OCI-LY7 (cell line): ENCODE results near the gene LCK. TPM values are rescaled to one million over a fixed set of nuclear protein-coding genes. Genes with fewer than 3 reads are reported as not detected.
A peak's percentile ranks its signal among the peaks of the same experiment; 100 is the strongest.

ENCODE experiments used
- BruUV-seq: library from RNA; stranded (reverse); fragments of 400-500 nt; replicated peaks from 2 replicates; lab custom pipeline; 2021; lab: Mats Ljungman, UMichigan
- CTCF ChIA-PET: fragments of 300-600 bp; sonication (Branson Sonifier 250); formaldehyde crosslinking; loops from one replicate; lab custom pipeline; 2022; ENCODE audit warnings: antibody characterized with exemption; ENCODE audit not compliant: unreplicated experiment; lab: Charles Lee
- POLR2A ChIA-PET: fragments of 300-600 bp; sonication (Branson Sonifier 250); formaldehyde crosslinking; loops from one replicate; lab custom pipeline; 2022; ENCODE audit warnings: antibody characterized with exemption; lab: Charles Lee
- DNase-seq: peaks from one replicate; pipeline ENCODE4 v3.0.0-alpha.2; 2015; ENCODE audit warnings: low spot score
- H2AFZ ChIP-seq: fragments of 200-600 bp; sonication (generic), shearing (Covaris generic); 2 replicates; pipeline ENCODE4 v1.6.1; 2014; ENCODE audit warnings: mild to moderate bottlenecking, antibody characterized with exemption, low read length, moderate library complexity
- H3K27ac ChIP-seq: fragments of 200-600 bp; sonication (generic); 2 replicates; pipeline ENCODE4 v1.5.1; 2014; ENCODE audit warnings: mixed run types, low read depth, mild to moderate bottlenecking, moderate library complexity, low read length, inconsistent platforms; ENCODE audit not compliant: poor library complexity, severe bottlenecking
- H3K36me3 ChIP-seq: fragments of 200-600 bp; sonication (generic); 2 replicates; pipeline ENCODE4 v1.6.1; 2014; ENCODE audit warnings: mild to moderate bottlenecking, antibody characterized with exemption, low read length, moderate library complexity, mixed read lengths; ENCODE audit not compliant: insufficient read depth
- H3K4me1 ChIP-seq: fragments of 200-600 bp; sonication (generic); 2 replicates; pipeline ENCODE4 v1.5.1; 2014; ENCODE audit warnings: mild to moderate bottlenecking, low read length; ENCODE audit not compliant: insufficient read depth, poor library complexity, severe bottlenecking
- H3K4me2 ChIP-seq: fragments of 200-600 bp; sonication (generic); 2 replicates; pipeline ENCODE4 v1.6.1; 2014; ENCODE audit warnings: mild to moderate bottlenecking, low read length
- H3K4me3 ChIP-seq: fragments of 200-600 bp; sonication (generic); 2 replicates; pipeline ENCODE4 v1.5.1; 2014; ENCODE audit warnings: mild to moderate bottlenecking, low read depth, low read length; ENCODE audit not compliant: poor library complexity, severe bottlenecking
- H3K79me2 ChIP-seq: fragments of 200-600 bp; sonication (generic); 2 replicates; pipeline ENCODE4 v1.6.1; 2016; ENCODE audit warnings: low read depth, mild to moderate bottlenecking, low read length, moderate library complexity, mixed read lengths; ENCODE audit not compliant: insufficient read depth
- H3K9me2 ChIP-seq: fragments of 200-600 bp; sonication (generic); 2 replicates; pipeline ENCODE4 v1.6.1; 2016; ENCODE audit warnings: mild to moderate bottlenecking, low read length, mixed read lengths; ENCODE audit not compliant: insufficient read depth
- H3K9me3 ChIP-seq: fragments of 200-600 bp; sonication (generic); 2 replicates; pipeline ENCODE4 v1.6.1; 2014; ENCODE audit warnings: mild to moderate bottlenecking, mixed run types, low read length, mixed read lengths
- H4K20me1 ChIP-seq: fragments of 200-600 bp; sonication (generic); 2 replicates; pipeline ENCODE4 v1.6.1; 2014; ENCODE audit warnings: mild to moderate bottlenecking, antibody characterized with exemption, low read length, moderate library complexity, mixed read lengths; ENCODE audit not compliant: insufficient read depth
- EZH2phosphoT487 ChIP-seq: fragments of 200-600 bp; sonication (generic); IDR thresholded peaks from 2 replicates; pipeline ENCODE4 v1.6.1; 2018; ENCODE audit warnings: low read depth, borderline replicate concordance, mild to moderate bottlenecking, mixed run types, antibody characterized with exemption, low read length, moderate library complexity, mixed read lengths
- intact Hi-C: fragments of 100-400 bp; cut with micrococcal nuclease; formaldehyde crosslinking; loops from one replicate; pipeline ENCODE4 v1.10.0; 2022; ENCODE audit not compliant: unreplicated experiment
- total RNA-seq, 2 experiments: library from RNA; depleted of rRNA in 1 of 2; stranded (reverse); fragments of >200 nt in 1 of 2; shearing (Covaris generic) in 1 of 2; gene quantifications; 2 replicates each; pipeline ENCODE4 v1.2.3, GENCODE V29; 2014 to 2022
- TF ChIP-seq, protein P1 (sequence below): fragments of 200-600 bp; sonication (generic); conservative IDR thresholded peaks from 2 replicates; pipeline ENCODE4 v1.5.1; 2014; ENCODE audit warnings: mild to moderate bottlenecking, antibody characterized with exemption, low read length, moderate library complexity, mixed read lengths

The LCK gene
- total RNA-seq, 2 experiments from 2014 or later = 146 to 218 TPM

DNA sequence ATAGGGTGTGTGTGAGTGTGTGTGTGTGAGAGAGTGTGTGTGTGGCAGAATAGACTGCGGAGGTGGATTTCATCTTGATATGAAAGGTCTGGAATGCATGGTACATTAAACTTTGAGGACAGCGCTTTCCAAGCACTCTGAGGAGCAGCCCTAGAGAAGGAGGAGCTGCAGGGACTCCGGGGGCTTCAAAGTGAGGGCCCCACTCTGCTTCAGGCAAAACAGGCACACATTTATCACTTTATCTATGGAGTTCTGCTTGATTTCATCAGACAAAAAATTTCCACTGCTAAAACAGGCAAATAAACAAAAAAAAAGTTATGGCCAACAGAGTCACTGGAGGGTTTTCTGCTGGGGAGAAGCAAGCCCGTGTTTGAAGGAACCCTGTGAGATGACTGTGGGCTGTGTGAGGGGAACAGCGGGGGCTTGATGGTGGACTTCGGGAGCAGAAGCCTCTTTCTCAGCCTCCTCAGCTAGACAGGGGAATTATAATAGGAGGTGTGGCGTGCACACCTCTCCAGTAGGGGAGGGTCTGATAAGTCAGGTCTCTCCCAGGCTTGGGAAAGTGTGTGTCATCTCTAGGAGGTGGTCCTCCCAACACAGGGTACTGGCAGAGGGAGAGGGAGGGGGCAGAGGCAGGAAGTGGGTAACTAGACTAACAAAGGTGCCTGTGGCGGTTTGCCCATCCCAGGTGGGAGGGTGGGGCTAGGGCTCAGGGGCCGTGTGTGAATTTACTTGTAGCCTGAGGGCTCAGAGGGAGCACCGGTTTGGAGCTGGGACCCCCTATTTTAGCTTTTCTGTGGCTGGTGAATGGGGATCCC is 22.5 kb downstream of the LCK start:
- BruUV-seq = TSS peak; percentile 96
- no peaks in the 10 kb centered on the region for H4K20me1 ChIP-seq
- H3K4me1 ChIP-seq = peaks cover 51% of the 10 kb centered on the region
- H3K9me3 ChIP-seq = no peaks in the 10 kb centered on the region
- H3K79me2 ChIP-seq = peaks cover 26% of the 10 kb centered on the region; the same call in 1 of the 2 replicates
- peak; percentile 93 for DNase-seq
- intact Hi-C loops = no loop called here
- peak overlapping the region; percentile 91 for H3K27ac ChIP-seq
- peak overlapping the region; percentile 71 for H3K4me3 ChIP-seq
- peak overlapping the region; percentile 80 for H3K4me2 ChIP-seq
- H3K9me2 ChIP-seq = no peaks in the 10 kb centered on the region
- TF ChIP-seq EZH2phosphoT487 = no peak
- TF ChIP-seq, protein P1, sequence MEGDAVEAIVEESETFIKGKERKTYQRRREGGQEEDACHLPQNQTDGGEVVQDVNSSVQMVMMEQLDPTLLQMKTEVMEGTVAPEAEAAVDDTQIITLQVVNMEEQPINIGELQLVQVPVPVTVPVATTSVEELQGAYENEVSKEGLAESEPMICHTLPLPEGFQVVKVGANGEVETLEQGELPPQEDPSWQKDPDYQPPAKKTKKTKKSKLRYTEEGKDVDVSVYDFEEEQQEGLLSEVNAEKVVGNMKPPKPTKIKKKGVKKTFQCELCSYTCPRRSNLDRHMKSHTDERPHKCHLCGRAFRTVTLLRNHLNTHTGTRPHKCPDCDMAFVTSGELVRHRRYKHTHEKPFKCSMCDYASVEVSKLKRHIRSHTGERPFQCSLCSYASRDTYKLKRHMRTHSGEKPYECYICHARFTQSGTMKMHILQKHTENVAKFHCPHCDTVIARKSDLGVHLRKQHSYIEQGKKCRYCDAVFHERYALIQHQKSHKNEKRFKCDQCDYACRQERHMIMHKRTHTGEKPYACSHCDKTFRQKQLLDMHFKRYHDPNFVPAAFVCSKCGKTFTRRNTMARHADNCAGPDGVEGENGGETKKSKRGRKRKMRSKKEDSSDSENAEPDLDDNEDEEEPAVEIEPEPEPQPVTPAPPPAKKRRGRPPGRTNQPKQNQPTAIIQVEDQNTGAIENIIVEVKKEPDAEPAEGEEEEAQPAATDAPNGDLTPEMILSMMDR = no peak
- no peak overlapping the region for H2AFZ ChIP-seq
- ChIA-PET POLR2A (interaction anchor here (1.3 to 1.9 kb wide), 5 partner anchors 8 to 25 kb away, joined by 4 to 9 read pairs (median 6); partner anchors contain the start of gene LCK), CTCF (interaction anchor here (0.9 kb wide), 1 partner anchor 20 kb away, joined by 3 read pairs; no protein-coding TSS in a partner anchor)
- H3K36me3 ChIP-seq = peaks cover 44% of the 10 kb centered on the region

DNA sequence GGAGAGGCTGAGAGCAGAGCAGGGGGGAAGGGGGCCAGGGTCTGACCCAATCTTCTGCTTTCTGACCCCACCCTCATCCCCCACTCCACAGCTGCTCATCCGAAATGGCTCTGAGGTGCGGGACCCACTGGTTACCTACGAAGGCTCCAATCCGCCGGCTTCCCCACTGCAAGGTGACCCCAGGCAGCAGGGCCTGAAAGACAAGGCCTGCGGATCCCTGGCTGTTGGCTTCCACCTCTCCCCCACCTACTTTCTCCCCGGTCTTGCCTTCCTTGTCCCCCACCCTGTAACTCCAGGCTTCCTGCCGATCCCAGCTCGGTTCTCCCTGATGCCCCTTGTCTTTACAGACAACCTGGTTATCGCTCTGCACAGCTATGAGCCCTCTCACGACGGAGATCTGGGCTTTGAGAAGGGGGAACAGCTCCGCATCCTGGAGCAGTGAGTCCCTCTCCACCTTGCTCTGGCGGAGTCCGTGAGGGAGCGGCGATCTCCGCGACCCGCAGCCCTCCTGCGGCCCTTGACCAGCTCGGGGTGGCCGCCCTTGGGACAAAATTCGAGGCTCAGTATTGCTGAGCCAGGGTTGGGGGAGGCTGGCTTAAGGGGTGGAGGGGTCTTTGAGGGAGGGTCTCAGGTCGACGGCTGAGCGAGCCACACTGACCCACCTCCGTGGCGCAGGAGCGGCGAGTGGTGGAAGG is 23.7 kb downstream of the LCK start:
- H3K9me3 ChIP-seq = no peaks in the 10 kb centered on the region
- ChIA-PET POLR2A (interaction anchor here (1.0 to 1.9 kb wide), 6 partner anchors 9 to 26 kb away, joined by 3 to 9 read pairs (median 6); partner anchors contain the start of gene LCK), CTCF (interaction anchor here (0.9 kb wide), 1 partner anchor 21 kb away, joined by 3 read pairs; no protein-coding TSS in a partner anchor)
- peak overlapping the region; percentile 80 for H3K4me2 ChIP-seq
- peaks cover 56% of the 10 kb centered on the region for H3K36me3 ChIP-seq
- DNase-seq = no peak
- H3K4me3 ChIP-seq = peak overlapping the region; percentile 71
- H3K9me2 ChIP-seq = no peaks in the 10 kb centered on the region
- H3K27ac ChIP-seq = peak overlapping the region; percentile 91
- no TSS peak for BruUV-seq
- peaks cover 49% of the 10 kb centered on the region for H3K4me1 ChIP-seq
- H4K20me1 ChIP-seq = no peaks in the 10 kb centered on the region
- H3K79me2 ChIP-seq = peaks cover 26% of the 10 kb centered on the region; the same call in 1 of the 2 replicates
- H2AFZ ChIP-seq = no peak overlapping the region
- intact Hi-C loops = no loop called here
- TF ChIP-seq, protein P1 = no peak
- TF ChIP-seq EZH2phosphoT487 = no peak
